ENCODE results near the gene GABRQ.
"Not testable (repeated sequence)": the region's sequence is repeated elsewhere in the genome, so short reads cannot be mapped to it uniquely, and the experiment has no call there.

The GABRQ gene

GRCh38 chrX:152658302-152658701 is 20.6 kb downstream of the GABRQ start:
- no peak for DNase-seq (ENCODE audit: low spot score)

DNA sequence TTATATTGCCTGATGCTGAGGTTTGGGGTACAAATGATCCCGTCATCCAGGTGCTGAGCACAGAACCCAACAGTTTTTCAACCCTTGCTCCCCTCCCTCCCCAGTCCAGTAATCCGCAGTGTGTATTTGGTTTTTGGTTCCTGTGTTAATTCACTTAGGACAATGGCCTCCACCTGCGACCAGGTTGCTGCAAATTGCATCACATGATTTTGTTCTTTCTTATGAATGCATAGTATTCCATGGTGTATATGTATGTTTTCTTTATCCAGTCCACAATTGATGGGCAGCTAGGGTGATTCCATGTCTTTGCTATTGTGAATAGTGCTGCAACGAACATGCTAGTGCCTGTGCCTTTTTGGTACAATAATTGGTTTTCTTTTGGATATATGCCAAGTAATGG is 25.4 kb downstream of the GABRQ start:
- DNase-seq (ENCODE audit: low spot score): no peak

- DNase-seq (ENCODE audit: low spot score): no peak
Observed at GRCh38 chrX:152674135-152674534, 36.4 kb downstream of the GABRQ start.

- not testable (repeated sequence) for DNase-seq (ENCODE audit: low spot score)
Observed at GRCh38 chrX:152674652-152675051, 37.0 kb downstream of the GABRQ start.

DNA sequence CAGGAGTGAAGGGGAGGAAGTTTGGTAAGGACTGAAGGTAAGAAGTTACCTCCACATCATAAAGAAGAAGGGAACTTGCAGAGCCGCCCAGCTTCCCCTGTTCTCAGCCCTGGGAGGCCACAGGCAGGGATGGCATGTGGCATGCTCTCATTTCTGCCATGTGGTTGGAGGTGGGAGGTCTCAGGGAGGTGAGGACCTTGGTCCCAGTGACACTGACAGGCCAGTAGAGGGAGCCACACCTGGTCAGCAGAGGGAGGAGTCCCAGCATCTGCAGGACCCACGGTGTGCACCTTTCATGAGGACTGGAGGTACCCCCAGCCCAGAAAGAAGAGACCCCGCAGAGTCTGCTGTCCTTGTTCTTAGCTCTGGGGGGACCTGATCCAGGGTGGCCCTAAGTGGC is 43.3 kb downstream of the GABRQ start:
- DNase-seq (ENCODE audit: low spot score): not testable (repeated sequence)

DNA sequence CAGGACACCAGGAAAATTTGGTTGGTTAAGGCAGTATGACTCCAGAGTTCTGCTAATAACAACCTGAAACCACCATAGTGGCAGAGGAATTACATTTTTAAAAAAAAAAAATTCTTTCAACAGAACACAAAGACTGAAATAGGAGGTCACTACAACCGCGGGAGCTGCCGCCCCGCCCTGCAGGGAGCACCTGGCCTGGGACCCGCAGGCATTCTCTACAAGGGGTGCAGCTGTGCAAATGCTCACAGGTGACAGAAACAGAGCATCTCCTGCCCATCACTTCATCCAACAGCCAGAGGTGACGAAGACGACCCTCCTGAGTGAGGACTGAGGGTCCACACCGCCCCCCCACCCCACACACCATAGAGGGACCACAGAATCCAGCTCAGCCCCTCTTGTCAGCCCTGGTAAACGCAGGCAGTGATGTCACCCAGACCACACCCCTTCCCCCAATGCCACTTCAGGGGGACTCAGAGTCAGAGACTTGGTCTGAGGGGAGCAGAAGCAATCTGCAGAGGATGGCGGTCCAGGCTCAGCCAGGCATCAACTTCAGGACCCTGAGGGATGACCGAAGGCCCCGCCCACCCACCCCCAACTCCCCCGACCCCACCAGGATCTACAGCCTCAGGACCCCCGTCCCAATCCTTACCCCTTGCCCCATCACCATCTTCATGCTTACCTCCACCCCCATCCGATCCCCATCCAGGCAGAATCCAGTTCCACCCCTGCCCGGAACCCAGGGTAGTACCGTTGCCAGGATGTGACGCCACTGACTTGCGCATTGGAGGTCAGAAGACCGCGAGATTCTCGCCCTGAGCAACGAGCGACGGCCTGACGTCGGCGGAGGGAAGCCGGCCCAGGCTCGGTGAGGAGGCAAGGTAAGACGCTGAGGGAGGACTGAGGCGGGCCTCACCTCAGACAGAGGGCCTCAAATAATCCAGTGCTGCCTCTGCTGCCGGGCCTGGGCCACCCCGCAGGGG is 60.5 kb downstream of the GABRQ start, which contains the start of gene MAGEA3:
TSS of gene MAGEA3 (plus strand) at position 843 of the 980 bp plus-strand sequence. CDS start 2,039 bp downstream, outside the sequence.
- not testable (repeated sequence) for DNase-seq (ENCODE audit: low spot score)

DNA sequence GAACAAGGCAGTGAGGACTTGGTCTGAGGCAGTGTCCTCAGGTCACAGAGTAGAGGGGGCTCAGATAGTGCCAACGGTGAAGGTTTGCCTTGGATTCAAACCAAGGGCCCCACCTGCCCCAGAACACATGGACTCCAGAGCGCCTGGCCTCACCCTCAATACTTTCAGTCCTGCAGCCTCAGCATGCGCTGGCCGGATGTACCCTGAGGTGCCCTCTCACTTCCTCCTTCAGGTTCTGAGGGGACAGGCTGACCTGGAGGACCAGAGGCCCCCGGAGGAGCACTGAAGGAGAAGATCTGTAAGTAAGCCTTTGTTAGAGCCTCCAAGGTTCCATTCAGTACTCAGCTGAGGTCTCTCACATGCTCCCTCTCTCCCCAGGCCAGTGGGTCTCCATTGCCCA is 62.7 kb downstream of the GABRQ start:
- not testable (repeated sequence) for DNase-seq (ENCODE audit: low spot score)

DNA sequence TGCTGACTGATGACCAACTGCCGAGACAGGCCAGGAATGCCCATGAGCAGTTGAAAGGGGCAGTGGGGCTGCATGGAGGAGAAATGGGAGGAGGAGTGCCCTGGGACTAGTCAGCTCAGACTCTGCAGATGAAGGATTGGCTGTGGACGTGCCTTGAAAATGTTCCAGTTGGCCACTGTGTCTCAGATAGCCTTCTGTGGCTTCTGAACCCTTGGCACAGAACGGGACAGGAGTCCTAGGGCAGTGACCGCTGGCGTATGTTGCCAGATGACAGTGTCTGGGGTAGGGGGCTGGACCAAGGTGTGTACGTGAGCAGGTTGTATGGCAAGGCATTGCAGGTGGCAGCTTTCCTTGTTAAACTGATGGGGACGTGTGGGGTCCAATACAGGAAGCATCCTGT is 68.8 kb downstream of the GABRQ start:
- DNase-seq (ENCODE audit: low spot score): not testable (repeated sequence)

All from AG20443 (cell line).